ENCODE measurements around the gene ADAMTS18. TPM values are rescaled to one million over a fixed set of nuclear protein-coding genes. Genes with fewer than 3 reads are reported as not detected.

The ADAMTS18 gene
- total RNA-seq, 1 donor from 2014 or later = not detected

DNA sequence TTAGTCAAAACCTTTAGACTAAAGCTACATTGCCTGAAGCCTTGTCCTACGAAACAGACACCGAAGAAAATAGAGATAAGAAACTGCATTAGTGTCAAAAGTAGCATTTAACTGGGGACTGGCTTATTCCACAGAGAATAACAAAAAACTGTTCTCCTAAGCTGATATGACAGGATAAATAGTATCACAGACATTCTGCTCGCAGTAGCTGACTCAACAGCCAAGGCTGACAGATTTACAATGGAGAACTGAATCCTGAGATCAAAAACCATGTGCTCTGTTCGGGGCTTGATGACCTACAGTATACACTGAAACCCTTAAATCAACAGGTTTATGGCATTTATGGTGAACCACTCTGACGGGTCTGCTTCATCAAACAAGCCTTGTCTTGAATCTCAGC lies 25.5 kb downstream of the ADAMTS18 start:
- FAIRE-seq (no peak), DNase-seq (ENCODE audit: low read depth) (no peak)
- no peaks in the 10 kb centered on the region for H3K36me3 ChIP-seq (ENCODE audit: control insufficient read depth, insufficient read depth, low read length)
- TF ChIP-seq, protein P1, sequence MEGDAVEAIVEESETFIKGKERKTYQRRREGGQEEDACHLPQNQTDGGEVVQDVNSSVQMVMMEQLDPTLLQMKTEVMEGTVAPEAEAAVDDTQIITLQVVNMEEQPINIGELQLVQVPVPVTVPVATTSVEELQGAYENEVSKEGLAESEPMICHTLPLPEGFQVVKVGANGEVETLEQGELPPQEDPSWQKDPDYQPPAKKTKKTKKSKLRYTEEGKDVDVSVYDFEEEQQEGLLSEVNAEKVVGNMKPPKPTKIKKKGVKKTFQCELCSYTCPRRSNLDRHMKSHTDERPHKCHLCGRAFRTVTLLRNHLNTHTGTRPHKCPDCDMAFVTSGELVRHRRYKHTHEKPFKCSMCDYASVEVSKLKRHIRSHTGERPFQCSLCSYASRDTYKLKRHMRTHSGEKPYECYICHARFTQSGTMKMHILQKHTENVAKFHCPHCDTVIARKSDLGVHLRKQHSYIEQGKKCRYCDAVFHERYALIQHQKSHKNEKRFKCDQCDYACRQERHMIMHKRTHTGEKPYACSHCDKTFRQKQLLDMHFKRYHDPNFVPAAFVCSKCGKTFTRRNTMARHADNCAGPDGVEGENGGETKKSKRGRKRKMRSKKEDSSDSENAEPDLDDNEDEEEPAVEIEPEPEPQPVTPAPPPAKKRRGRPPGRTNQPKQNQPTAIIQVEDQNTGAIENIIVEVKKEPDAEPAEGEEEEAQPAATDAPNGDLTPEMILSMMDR (IDR thresholded peaks at IDR 0.05; ENCODE audit: insufficient read depth, low read length, severe bottlenecking) = no peak
- no peaks in the 10 kb centered on the region for H3K27me3 ChIP-seq (ENCODE audit: control insufficient read depth, insufficient read depth, low read length)
- H3K4me3 ChIP-seq (ENCODE audit: low read depth, low read length) = no peak overlapping the region

DNA sequence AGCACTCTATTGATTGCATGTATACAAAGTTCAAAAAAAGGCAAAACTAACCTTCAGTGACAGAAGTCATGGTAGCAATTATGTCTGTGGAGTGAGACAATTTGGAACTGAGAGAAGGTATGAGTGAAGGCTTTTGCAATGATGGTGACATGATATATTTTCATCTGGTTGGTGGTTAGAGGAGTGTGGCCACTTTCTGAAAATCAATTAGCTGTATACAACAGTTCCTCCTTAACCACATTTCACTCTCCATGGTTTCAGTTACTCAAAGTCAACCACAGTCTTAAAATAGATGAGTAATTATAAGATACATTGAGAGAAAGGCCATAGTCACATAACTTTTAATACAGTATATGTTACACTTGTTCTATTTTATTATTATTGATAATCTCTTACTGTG lies 26.2 kb downstream of the ADAMTS18 start:
- DNase-seq (ENCODE audit: low read depth) = no peak
- Histone ChIP-seq H3K36me3 (ENCODE audit: control insufficient read depth, insufficient read depth, low read length) (no peaks in the 10 kb centered on the region), H3K27me3 (ENCODE audit: control insufficient read depth, insufficient read depth, low read length) (no peaks in the 10 kb centered on the region), H3K4me3 (ENCODE audit: low read depth, low read length) (no peak overlapping the region)
- TF ChIP-seq, protein P1 (IDR thresholded peaks at IDR 0.05; ENCODE audit: insufficient read depth, low read length, severe bottlenecking) = no peak
- no peak for FAIRE-seq

DNA sequence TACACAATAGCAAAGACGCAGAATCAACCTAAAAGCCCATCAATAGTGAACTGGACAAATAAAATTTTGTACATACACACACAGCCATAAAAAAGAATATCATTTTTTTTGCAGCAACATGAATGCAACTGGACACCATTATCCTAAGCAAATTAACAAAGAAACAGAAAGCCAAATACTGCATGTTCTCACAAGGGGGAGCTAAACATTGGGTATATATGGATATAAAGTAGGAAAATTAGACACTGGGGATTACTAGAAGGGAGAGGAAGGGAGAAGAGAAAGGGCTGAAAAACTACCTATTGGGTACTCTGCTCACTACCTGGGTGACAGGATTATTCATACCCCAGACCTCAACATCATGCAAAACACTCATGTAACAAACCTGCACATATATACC lies 28.2 kb downstream of the ADAMTS18 start:
- no peak for FAIRE-seq
- H3K4me3 ChIP-seq (ENCODE audit: low read depth, low read length) = no peak overlapping the region
- no peaks in the 10 kb centered on the region for H3K27me3 ChIP-seq (ENCODE audit: control insufficient read depth, insufficient read depth, low read length)
- no peaks in the 10 kb centered on the region for H3K36me3 ChIP-seq (ENCODE audit: control insufficient read depth, insufficient read depth, low read length)
- DNase-seq (ENCODE audit: low read depth) = peak; percentile 7
- TF ChIP-seq, protein P1 (IDR thresholded peaks at IDR 0.05; ENCODE audit: insufficient read depth, low read length, severe bottlenecking) = peak; percentile 5

DNA sequence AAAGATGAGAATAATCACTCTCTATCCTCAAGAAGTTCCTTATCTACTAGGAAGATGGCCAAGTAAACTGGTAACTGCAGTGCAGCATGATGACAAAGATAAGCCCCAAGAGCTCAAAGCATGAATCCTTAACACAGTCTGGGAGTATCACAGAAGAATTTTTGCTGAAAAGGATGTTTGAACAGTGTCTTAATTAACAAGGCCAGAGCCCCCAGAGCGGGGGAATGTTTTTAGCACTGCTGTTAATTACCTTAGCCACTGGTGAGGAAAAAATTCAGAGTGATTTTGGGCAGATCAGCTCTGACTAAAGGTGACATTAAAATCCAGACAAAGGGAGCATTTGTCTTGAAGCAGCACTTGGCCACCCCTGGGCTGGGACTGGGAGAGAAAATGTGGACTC lies 30.1 kb downstream of the ADAMTS18 start:
- DNase-seq (ENCODE audit: low read depth) (no peak), FAIRE-seq (no peak)
- no peaks in the 10 kb centered on the region for H3K36me3 ChIP-seq (ENCODE audit: control insufficient read depth, insufficient read depth, low read length)
- no peak overlapping the region for H3K4me3 ChIP-seq (ENCODE audit: low read depth, low read length)
- H3K27me3 ChIP-seq (ENCODE audit: control insufficient read depth, insufficient read depth, low read length) = no peaks in the 10 kb centered on the region
- TF ChIP-seq, protein P1 (IDR thresholded peaks at IDR 0.05; ENCODE audit: insufficient read depth, low read length, severe bottlenecking) = no peak

DNA sequence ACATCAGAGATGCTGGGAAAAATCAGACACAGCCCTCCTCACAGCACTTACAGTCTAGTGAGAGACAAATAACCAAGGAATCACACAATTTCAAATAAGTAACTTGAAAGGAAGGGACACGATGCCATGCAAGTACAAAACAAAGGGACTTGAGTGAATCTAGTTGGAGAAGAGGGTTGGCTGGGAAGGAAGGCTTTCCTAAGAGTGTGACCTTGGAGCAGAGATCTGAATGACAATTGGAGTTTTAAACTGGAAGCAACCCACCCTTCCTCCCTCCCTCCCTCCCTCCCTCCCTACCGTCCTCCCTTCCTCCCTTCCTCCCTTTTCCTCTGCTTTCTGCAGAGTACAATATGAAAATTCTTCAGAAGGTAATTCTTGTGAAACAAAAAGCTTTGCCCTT lies 31.1 kb downstream of the ADAMTS18 start:
- DNase-seq (ENCODE audit: low read depth) (no peak), FAIRE-seq (no peak)
- H3K36me3 ChIP-seq (ENCODE audit: control insufficient read depth, insufficient read depth, low read length) = no peaks in the 10 kb centered on the region
- no peak overlapping the region for H3K4me3 ChIP-seq (ENCODE audit: low read depth, low read length)
- no peaks in the 10 kb centered on the region for H3K27me3 ChIP-seq (ENCODE audit: control insufficient read depth, insufficient read depth, low read length)
- TF ChIP-seq, protein P1 (IDR thresholded peaks at IDR 0.05; ENCODE audit: insufficient read depth, low read length, severe bottlenecking) = no peak

DNA sequence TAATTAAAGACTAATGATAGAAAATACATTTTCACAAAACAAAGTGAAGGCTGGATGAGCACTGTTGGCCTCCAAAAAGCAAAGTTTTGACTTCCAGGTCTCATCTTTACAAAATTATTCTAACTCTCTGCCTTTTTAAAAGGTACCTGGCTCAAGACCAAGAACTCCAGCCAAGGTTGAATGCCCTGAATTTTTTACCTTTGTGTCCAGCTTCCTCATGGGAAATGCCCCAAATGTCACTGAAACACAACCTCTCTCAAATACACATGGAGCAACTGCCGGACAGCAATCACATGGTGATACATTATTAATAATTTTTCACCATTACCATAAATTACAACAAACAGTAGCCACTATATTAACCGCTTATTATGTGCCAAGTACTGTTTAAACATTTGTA lies 32.2 kb downstream of the ADAMTS18 start:
- DNase-seq (ENCODE audit: low read depth) (no peak), FAIRE-seq (no peak)
- Histone ChIP-seq H3K27me3 (ENCODE audit: control insufficient read depth, insufficient read depth, low read length) (no peaks in the 10 kb centered on the region), H3K36me3 (ENCODE audit: control insufficient read depth, insufficient read depth, low read length) (no peaks in the 10 kb centered on the region), H3K4me3 (ENCODE audit: low read depth, low read length) (no peak overlapping the region)
- TF ChIP-seq, protein P1 (IDR thresholded peaks at IDR 0.05; ENCODE audit: insufficient read depth, low read length, severe bottlenecking) = no peak
